ENCODE results near the gene HOXB4. TPM values are rescaled to one million over a fixed set of nuclear protein-coding genes. Genes with fewer than 3 reads are reported as not detected.

Gene HOXB4
- total RNA-seq, 2 experiments from 2014 or later: 7.4 to 8.9 TPM

- H3K4me3 ChIP-seq (ENCODE audit: low read depth, low read length, poor library complexity, severe bottlenecking): no peak overlapping the region
- no TSS peak for BruUV-seq (replicated peaks)
- no peaks in the 10 kb centered on the region for H4K20me1 ChIP-seq (ENCODE audit: insufficient read depth, low read length)
- H2AFZ ChIP-seq (ENCODE audit: low read length): no peak overlapping the region
- ChIA-PET POLR2A (interaction anchor here (0.6 kb wide), 1 partner anchor 319 kb away, joined by 3 read pairs; no protein-coding TSS in a partner anchor), CTCF (ENCODE audit: unreplicated experiment) (no interaction called here)
- no peaks in the 10 kb centered on the region for H3K79me2 ChIP-seq (ENCODE audit: insufficient read depth, low read depth, low read length)
- TF ChIP-seq EZH2phosphoT487 (IDR thresholded peaks at IDR 0.05; ENCODE audit: borderline replicate concordance, low read depth, low read length) (no peak), CTCF (conservative IDR thresholded peaks at IDR 0.05; ENCODE audit: low read length) (no peak)
- H3K36me3 ChIP-seq (ENCODE audit: insufficient read depth, low read length): no peaks in the 10 kb centered on the region
- intact Hi-C loops (cut with micrococcal nuclease; ENCODE audit: unreplicated experiment): no loop called here
- no peak overlapping the region for H3K27ac ChIP-seq (ENCODE audit: low read depth, low read length, poor library complexity, severe bottlenecking)
- no peak for DNase-seq (ENCODE audit: low spot score)
- no peak overlapping the region for H3K4me2 ChIP-seq (ENCODE audit: low read length)
- no peaks in the 10 kb centered on the region for H3K9me2 ChIP-seq (ENCODE audit: insufficient read depth, low read length)
- peaks cover 15% of the 10 kb centered on the region for H3K4me1 ChIP-seq (ENCODE audit: insufficient read depth, low read length, poor library complexity, severe bottlenecking)
- H3K9me3 ChIP-seq (ENCODE audit: low read length): no peaks in the 10 kb centered on the region
These were observed 28.1 kb upstream of the HOXB4 start for GRCh38 chr17:48605991-48606891.

GRCh38 chr17:48605409-48605919 lies 27.3 kb upstream of the HOXB4 start:
- H2AFZ ChIP-seq (ENCODE audit: low read length): no peak overlapping the region
- no peak overlapping the region for H3K4me2 ChIP-seq (ENCODE audit: low read length)

More at GRCh38 chr17:48605409-48605919, 27.3 kb upstream of the HOXB4 start:
- POLR2A ChIA-PET: no interaction called here
- Histone ChIP-seq H3K4me1 (ENCODE audit: insufficient read depth, low read length, poor library complexity, severe bottlenecking) (peaks cover 15% of the 10 kb centered on the region), H3K36me3 (ENCODE audit: insufficient read depth, low read length) (no peaks in the 10 kb centered on the region), H3K79me2 (ENCODE audit: insufficient read depth, low read depth, low read length) (no peaks in the 10 kb centered on the region), H3K4me3 (ENCODE audit: low read depth, low read length, poor library complexity, severe bottlenecking) (no peak overlapping the region), H3K9me2 (ENCODE audit: insufficient read depth, low read length) (no peaks in the 10 kb centered on the region), H3K27ac (ENCODE audit: low read depth, low read length, poor library complexity, severe bottlenecking) (no peak overlapping the region), H3K9me3 (ENCODE audit: low read length) (no peaks in the 10 kb centered on the region), H4K20me1 (ENCODE audit: insufficient read depth, low read length) (no peaks in the 10 kb centered on the region)
- BruUV-seq (replicated peaks): no TSS peak
- no peak for TF ChIP-seq CTCF (conservative IDR thresholded peaks at IDR 0.05; ENCODE audit: low read length)
- TF ChIP-seq EZH2phosphoT487 (IDR thresholded peaks at IDR 0.05; ENCODE audit: borderline replicate concordance, low read depth, low read length): no peak
- intact Hi-C loops (cut with micrococcal nuclease; ENCODE audit: unreplicated experiment): no loop called here
- CTCF ChIA-PET (ENCODE audit: unreplicated experiment): no interaction called here
- no peak for DNase-seq (ENCODE audit: low spot score)

Data from OCI-LY7 (cell line).